ENCODE data around the gene ALK.

DNA sequence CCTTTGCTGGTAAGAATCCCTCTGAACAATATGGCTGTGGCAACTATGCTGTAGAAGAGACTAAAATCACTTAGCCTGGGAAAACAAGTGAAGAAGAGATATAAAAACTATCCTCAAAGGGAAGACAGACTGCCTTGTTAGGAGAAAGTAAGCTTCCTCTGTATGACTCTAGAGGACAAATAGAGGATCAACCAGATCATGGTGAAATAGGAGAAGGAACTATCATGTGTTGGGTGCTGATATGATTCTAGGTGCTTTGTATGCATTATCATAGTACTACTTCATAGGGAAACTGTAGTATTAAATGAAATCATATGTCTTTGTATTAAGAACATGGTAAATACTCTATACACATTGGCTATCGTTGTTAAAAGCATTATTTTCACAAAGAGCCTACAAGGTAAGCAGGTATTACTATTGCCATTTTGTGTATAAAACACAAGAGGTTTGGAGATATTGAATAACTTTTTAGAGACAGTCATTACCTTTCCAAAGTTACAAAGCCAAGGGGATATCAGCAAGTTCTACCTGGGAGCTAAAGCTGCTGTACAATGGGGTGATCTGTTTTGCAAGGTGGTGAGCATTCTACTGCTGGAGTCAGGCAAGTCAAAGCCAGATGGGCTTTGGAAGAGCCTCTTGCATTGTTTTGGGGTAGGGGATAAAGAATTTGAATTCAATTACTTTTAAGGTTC is 402.6 kb downstream of the ALK start:
- no peak for TF ChIP-seq CTCF (IDR thresholded peaks at IDR 0.05)
- no peak for TF ChIP-seq EP300 (IDR thresholded peaks at IDR 0.05)
- no peak for TF ChIP-seq POLR2AphosphoS5 (IDR thresholded peaks at IDR 0.05)

Data from sigmoid colon (tissue), 4 donors.